Adrenal gland (tissue), 5 donors: ENCODE results near the gene MEGF11.

Experiments used
- POLR2A ChIP-seq, 2 donors: fragments of 450-650 bp; IDR thresholded peaks; one replicate each; pipeline ENCODE4 v1.6.1; 2017; ENCODE audit warnings: antibody characterized with exemption in 2 of 2, mild to moderate bottlenecking in 2 of 2, moderate library complexity in 1 of 2
- TF ChIP-seq, protein P1 (sequence below), 6 experiments: fragments of 450-650 bp in 4 of 6; fragments of 200-600 bp in 2 of 6; sonication (generic) in 1 of 6; IDR thresholded peaks; 1 replicate in 5 of 6; 2 replicates in 1 of 6; pipeline versions ENCODE4 v1.5.1 to v1.8.0; 2016 to 2021; ENCODE audit warnings: antibody characterized with exemption in 6 of 6, mild to moderate bottlenecking in 2 of 6, moderate library complexity in 1 of 6
- donor health status: DM: no; HTN: no; CAD: no.

- no peak for TF ChIP-seq POLR2A (IDR thresholded peaks at IDR 0.05)
- TF ChIP-seq, protein P1, sequence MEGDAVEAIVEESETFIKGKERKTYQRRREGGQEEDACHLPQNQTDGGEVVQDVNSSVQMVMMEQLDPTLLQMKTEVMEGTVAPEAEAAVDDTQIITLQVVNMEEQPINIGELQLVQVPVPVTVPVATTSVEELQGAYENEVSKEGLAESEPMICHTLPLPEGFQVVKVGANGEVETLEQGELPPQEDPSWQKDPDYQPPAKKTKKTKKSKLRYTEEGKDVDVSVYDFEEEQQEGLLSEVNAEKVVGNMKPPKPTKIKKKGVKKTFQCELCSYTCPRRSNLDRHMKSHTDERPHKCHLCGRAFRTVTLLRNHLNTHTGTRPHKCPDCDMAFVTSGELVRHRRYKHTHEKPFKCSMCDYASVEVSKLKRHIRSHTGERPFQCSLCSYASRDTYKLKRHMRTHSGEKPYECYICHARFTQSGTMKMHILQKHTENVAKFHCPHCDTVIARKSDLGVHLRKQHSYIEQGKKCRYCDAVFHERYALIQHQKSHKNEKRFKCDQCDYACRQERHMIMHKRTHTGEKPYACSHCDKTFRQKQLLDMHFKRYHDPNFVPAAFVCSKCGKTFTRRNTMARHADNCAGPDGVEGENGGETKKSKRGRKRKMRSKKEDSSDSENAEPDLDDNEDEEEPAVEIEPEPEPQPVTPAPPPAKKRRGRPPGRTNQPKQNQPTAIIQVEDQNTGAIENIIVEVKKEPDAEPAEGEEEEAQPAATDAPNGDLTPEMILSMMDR (IDR thresholded peaks at IDR 0.05) = no peak
Measured at GRCh38 chr15:65884511-65884910, 369.0 kb downstream of the MEGF11 start.
